AG10803 (cell line): ENCODE measurements around the gene LRRC28.

Source experiments
- DNase-seq: peaks from one replicate; pipeline ENCODE4 v3.0.0; 2010; ENCODE audit warnings: low read depth
- H3K4me3 ChIP-seq: 2 replicates; pipeline ENCODE4 v1.5.1; 2011; ENCODE audit warnings: mild to moderate bottlenecking, low read length, control low read depth
- TF ChIP-seq, protein P1 (sequence below): conservative IDR thresholded peaks from 2 replicates; pipeline ENCODE4 v1.5.1; 2011; ENCODE audit warnings: mild to moderate bottlenecking, low read length, control low read depth, inconsistent platforms

The LRRC28 gene

DNA sequence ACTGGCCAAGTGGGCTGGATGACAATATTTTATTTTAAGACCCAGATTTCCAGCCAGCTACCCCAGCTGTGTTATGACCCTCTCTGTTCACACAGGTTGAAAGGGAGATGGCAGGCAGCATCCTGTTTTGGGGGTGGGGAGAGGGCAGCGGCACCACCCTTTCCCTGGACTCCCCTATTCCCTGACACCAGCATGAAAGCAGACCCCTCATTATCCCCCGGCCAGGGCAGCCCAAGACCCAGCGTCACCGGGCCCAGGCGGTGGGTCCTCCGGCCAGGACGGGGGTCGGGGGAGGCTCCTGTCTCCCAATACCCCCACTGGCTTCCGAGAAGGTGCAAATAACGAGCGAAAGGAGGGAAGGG is 186.9 kb downstream of the LRRC28 start:
- no peak overlapping the region for H3K4me3 ChIP-seq
- TF ChIP-seq, protein P1, sequence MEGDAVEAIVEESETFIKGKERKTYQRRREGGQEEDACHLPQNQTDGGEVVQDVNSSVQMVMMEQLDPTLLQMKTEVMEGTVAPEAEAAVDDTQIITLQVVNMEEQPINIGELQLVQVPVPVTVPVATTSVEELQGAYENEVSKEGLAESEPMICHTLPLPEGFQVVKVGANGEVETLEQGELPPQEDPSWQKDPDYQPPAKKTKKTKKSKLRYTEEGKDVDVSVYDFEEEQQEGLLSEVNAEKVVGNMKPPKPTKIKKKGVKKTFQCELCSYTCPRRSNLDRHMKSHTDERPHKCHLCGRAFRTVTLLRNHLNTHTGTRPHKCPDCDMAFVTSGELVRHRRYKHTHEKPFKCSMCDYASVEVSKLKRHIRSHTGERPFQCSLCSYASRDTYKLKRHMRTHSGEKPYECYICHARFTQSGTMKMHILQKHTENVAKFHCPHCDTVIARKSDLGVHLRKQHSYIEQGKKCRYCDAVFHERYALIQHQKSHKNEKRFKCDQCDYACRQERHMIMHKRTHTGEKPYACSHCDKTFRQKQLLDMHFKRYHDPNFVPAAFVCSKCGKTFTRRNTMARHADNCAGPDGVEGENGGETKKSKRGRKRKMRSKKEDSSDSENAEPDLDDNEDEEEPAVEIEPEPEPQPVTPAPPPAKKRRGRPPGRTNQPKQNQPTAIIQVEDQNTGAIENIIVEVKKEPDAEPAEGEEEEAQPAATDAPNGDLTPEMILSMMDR, result no peak
- no peak for DNase-seq

DNA sequence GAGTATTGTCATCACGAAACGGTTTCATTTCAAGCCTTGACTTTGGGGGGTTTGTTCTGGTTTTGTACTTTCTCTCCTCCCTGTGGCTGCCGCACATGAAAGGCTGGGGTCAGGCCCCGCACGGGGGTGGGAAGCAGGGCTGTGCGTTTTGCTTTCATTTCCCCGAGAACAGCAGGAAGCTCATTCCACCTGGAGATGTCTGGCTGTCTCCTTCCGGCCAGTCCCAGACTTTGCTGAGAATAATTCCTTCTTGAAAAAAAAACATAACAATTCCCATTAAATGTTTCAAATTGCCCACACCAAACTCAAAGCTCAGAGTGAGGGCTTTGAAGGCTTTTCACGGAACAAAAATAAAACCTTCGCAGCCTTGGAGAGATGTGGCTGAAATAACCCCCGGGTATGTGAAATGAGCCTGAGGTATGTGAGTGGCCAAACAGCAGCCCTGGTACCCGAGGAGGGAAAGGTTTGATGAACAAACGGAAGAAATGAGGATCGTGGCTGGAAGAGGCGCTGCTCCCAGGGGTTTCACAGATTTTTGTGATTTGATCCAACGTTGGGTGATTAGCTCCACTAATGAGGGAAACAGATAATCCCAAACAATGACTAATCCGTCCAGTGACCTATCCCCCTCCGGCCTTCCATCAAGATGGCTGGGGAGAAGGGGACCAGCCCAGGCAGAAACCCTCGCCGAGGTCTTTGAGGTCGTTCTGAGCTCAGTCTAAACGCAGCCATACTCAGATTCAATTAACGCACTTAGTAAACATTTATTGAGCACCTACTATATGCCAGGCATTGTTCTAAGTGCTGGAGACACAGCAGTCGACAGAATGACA is 187.6 kb downstream of the LRRC28 start:
- peak overlapping the region; percentile 22 for H3K4me3 ChIP-seq
- TF ChIP-seq, protein P1, result no peak
- DNase-seq, result peak; percentile 17

DNA sequence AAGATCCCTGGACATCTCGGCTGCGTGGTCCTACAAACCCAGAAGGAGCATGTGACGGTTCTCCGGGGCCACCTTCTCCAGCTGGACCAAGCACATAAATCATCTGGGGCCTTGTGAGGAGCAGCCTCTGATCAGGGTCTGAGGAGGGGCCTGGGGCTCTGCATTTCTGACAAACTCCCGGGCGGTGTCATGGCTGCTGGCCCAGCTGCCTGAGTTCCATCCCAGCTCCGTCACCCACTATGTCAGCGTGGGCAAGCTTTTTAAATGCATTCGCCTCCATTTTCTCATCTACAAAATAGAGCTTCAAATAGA is 188.2 kb downstream of the LRRC28 start:
- H3K4me3 ChIP-seq, result no peak overlapping the region
- no peak for DNase-seq
- TF ChIP-seq, protein P1, result no peak

DNA sequence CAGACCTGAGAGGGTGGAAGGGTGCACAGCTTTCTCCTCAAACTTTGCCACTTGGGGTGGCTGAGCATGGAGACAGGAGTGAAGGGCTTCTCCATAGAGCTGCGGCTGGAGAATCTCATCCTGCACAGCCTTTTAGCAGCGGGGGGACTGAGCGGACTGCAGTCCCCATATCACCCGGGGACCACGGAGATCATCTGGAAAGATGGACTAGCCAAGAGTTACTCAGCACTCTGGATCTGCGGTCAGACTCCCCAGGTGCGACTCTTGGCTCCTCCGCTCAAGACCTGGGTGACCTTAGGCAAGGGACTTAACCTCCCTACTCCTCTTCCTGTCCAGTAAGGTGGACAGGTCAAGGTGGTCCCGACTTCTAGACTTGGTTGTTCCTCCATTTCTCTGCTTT is 188.7 kb downstream of the LRRC28 start:
- TF ChIP-seq, protein P1, result no peak
- no peak overlapping the region for H3K4me3 ChIP-seq
- DNase-seq, result no peak
